NCI-H2081 treated with DMSO at 0.1 percent for 48 hours (cell line): Measurements from ENCODE around the gene ADAT2.

Source experiments
- DNase-seq: peaks from one replicate; lab custom pipeline; 2025; lab: John Stamatoyannopoulos, UW

The ADAT2 gene

GRCh38 chr6:143397227-143398222 lies 53.0 kb downstream of the ADAT2 start:
- DNase-seq, result no peak

GRCh38 chr6:143396497-143397226 lies 53.8 kb downstream of the ADAT2 start:
- no peak for DNase-seq

GRCh38 chr6:143395699-143396098 lies 54.8 kb downstream of the ADAT2 start:
- DNase-seq, result no peak

DNA sequence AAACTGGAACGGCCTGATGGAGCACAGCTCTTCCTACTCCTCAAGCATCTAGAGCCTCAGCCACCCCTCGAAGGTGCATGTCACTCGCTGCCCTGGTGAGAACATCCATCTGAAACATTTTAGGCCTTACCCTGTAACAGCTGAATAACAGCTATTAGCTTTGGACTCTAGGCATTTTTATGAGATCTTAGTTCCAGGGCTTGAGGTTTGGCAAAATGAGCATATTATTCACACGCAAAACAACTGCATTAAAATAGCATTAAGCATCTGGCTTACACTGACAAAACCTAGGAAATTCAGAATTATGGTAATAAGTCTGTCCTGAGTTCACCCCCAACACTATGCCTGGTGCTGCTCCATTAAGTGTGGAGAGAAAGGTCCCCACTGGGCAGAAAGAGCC lies 56.1 kb downstream of the ADAT2 start:
- DNase-seq, result no peak

DNA sequence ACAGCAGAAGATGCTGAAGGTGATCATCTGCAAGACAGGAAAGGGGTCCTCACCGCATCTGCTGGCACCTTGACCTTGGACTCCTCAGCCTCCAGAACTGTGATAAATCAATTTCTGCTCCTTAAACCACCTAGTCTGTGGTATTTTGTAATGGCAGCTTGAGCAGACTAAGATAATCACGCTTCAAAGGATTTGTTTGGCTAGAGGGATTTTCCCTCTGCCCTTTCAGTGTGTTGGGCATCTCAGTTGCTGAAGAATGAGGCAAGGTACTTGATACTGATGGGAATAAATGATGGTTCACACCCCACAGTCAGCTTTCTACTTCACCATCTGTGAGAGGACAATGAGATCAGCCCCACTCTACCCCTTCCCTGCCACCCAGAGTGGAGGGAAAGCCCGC lies 60.2 kb downstream of the ADAT2 start:
- DNase-seq, result no peak

DNA sequence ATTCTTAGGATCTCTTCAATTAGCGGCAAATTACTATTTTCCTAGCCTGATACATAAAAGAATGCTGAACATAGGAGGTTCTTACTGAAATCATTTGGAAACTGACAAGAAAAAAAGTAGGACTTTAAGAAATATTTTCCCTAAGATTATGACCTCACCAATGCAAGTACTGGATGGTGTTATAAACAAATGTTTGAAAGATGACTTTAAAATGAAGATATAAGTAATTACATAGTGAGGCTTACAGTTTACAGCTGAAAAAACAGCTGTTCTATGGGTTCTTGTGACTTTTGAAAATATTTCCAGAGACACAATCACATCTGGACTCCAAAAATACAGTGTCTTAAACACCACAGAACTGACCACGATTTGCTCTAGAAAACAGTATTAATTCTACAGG lies 64.9 kb downstream of the ADAT2 start:
- no peak for DNase-seq

DNA sequence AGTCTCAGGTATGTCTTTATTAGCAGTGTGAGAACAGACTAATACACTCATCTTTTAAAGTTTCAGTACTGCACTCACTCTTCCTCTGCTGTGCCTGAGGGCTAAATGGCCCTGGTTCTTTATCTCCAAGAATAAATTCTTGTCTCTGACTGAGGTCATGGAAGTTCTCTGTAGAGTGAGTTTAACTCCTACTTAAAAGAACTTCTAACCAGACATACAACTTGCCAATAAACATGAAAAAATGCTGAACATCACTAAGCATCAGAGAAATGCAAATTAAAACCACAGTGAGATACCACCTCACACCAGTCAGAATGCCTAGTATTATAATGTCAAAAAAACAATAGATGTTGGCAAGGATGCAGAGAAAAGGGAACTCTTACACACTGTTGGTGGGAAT lies 73.6 kb downstream of the ADAT2 start:
- DNase-seq, result no peak

GRCh38 chr6:143376375-143376774 lies 74.1 kb downstream of the ADAT2 start:
- no peak for DNase-seq

GRCh38 chr6:143375022-143375585 lies 75.4 kb downstream of the ADAT2 start:
- no peak for DNase-seq

DNA sequence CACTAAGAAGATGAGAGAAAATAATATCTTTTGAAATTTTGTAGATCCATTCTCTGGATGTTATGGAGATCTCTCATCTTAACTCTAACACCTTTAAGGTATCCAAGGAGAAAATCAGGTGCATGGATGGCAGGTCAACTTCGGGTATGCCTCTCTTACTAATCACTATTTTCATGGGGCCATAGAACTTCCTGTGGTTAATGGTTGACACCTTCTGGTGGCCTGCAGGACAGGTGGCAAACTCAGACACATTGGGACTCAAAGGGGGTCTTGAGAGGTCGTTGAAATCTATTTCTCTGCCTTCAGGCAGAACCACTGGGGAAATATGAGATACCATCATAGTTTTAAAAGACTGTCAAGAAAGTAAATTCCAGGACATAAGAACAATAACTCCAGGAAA lies 76.5 kb downstream of the ADAT2 start:
- DNase-seq, result no peak
